Left renal cortex interstitium (tissue), 4 donors: Measurements from ENCODE around the gene BRAF. TPM values are rescaled to one million over a fixed set of nuclear protein-coding genes. Genes with fewer than 3 reads are reported as not detected.
"Not testable (repeated sequence)": the region's sequence is repeated elsewhere in the genome, so short reads cannot be mapped to it uniquely, and the experiment has no call there.

Source experiments
- DNase-seq, 4 donors: peaks; one replicate each; pipeline ENCODE4 v3.0.0-alpha.2; 2013; ENCODE audit warnings: low read depth in 4 of 4, low spot score in 2 of 4, missing footprints in 1 of 4
- polyA plus RNA-seq, 4 donors: library from polyadenylated mRNA; unstranded; fragments of 120-200 nt; gene quantifications; one replicate each; pipeline ENCODE4 v1.2.1, GENCODE V29; 2013; ENCODE audit not compliant: insufficient read length in 4 of 4

The BRAF gene
- polyA plus RNA-seq, 4 donors, result 19.3 to 33.7 (median 25.2) TPM

GRCh38 chr7:140810385-140810784 lies 114.3 kb downstream of the BRAF start:
- no peak for DNase-seq

- no peak for DNase-seq
Observed at GRCh38 chr7:140778975-140779374, 145.8 kb downstream of the BRAF start.

GRCh38 chr7:140778568-140778967 lies 146.2 kb downstream of the BRAF start:
- DNase-seq, result no peak

GRCh38 chr7:140774371-140774770 lies 150.4 kb downstream of the BRAF start:
- no peak for DNase-seq

GRCh38 chr7:140773104-140773503 lies 151.6 kb downstream of the BRAF start:
- DNase-seq, result no peak

- no peak for DNase-seq
Observed at GRCh38 chr7:140771826-140772225, 152.9 kb downstream of the BRAF start.

GRCh38 chr7:140769852-140770251 lies 154.9 kb downstream of the BRAF start:
- no peak for DNase-seq

- no peak for DNase-seq
Observed at GRCh38 chr7:140767418-140767817, 157.3 kb downstream of the BRAF start.

GRCh38 chr7:140765441-140765840 lies 159.3 kb downstream of the BRAF start:
- not testable (repeated sequence) for DNase-seq

GRCh38 chr7:140763166-140763565 lies 161.6 kb downstream of the BRAF start:
- not testable (repeated sequence) for DNase-seq

GRCh38 chr7:140761375-140761774 lies 163.4 kb downstream of the BRAF start:
- DNase-seq, result not testable (repeated sequence)

GRCh38 chr7:140754506-140754905 lies 170.2 kb downstream of the BRAF start:
- no peak for DNase-seq

GRCh38 chr7:140752533-140752932 lies 172.2 kb downstream of the BRAF start:
- DNase-seq, result no peak

GRCh38 chr7:140746751-140747150 lies 178.0 kb downstream of the BRAF start:
- no peak for DNase-seq

- DNase-seq, result no peak
Observed at GRCh38 chr7:140745266-140746058, 179.3 kb downstream of the BRAF start.

- no peak for DNase-seq
Observed at GRCh38 chr7:140744005-140744404, 180.7 kb downstream of the BRAF start.

- not testable (repeated sequence) for DNase-seq
Observed at GRCh38 chr7:140743255-140743654, 181.5 kb downstream of the BRAF start.

- no peak for DNase-seq
Observed at GRCh38 chr7:140738280-140738679, 186.4 kb downstream of the BRAF start.

- DNase-seq, result no peak
Observed at GRCh38 chr7:140734729-140735128, 190.0 kb downstream of the BRAF start.

GRCh38 chr7:140734096-140734495 lies 190.6 kb downstream of the BRAF start:
- DNase-seq, result no peak

GRCh38 chr7:140732416-140732815 lies 192.3 kb downstream of the BRAF start:
- DNase-seq, result no peak

- no peak for DNase-seq
Observed at GRCh38 chr7:140726281-140726680, 198.4 kb downstream of the BRAF start.

GRCh38 chr7:140724706-140725105 lies 200.0 kb downstream of the BRAF start:
- DNase-seq, result no peak
